HL-60/S4 (cell line): ENCODE measurements around the gene MLYCD.

Experiments
- in situ Hi-C: fragments of 300-500 bp; cut with MboI; formaldehyde crosslinking; loops from 2 replicates; pipeline ENCODE4 v1.14.3; 2022; ENCODE audit warnings: low sequenced_read_pairs

MLYCD gene

DNA sequence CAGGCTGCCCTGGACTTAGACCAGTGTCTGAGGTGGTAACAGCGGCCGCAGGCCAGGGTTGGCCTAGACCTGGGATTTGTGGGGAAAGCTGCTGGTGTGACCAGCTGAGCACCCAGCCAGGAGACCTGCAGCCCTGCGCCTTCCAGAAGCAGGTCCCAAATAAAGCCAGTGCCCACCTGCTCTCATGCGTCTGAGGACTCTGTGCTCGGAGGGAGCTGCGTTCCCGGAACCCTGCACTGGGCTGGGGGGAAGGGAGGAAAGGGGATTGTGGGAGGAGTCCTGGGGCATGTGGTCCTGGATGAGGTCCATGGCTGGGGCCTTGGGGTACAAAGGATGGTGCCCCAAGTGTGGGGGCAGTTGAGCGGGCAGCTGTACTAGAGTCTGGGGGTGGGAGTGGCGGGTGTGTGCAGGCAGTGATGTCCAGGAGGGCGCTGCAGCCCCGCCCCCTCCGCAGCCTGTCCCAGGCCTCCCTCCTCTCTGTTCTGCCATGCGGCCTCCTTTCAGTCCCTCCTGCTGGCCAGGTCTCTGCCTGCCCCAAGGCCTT, 67.3 kb downstream of the MLYCD start:
- in situ Hi-C loops: loop anchor here (25.0 kb wide), 2 partner anchors 221 to 521 kb away; partner anchors contain the start of genes ADAD2 and TAF1C

DNA sequence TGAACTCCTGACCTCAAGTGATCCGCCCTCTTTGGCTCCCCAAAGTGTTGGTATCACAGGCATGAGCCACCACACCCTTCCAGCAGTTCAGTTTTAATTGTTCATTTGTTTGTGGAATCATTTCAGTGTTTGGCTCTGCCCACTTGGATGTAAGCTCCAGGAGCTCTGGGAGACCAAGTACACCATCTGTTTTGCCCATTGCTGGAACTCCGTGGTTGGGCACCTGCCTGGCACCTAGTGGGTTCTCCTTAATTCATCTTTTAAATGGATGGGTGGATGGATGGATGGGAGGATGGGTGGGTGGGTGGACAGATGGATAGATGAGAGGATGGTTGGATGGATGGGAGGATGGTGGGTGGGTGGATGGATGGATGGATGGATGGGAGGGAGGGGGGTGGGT, 68.2 kb downstream of the MLYCD start:
- in situ Hi-C loops: loop anchor here (25.0 kb wide), 2 partner anchors 220 to 520 kb away; partner anchors contain the start of genes ADAD2 and TAF1C

DNA sequence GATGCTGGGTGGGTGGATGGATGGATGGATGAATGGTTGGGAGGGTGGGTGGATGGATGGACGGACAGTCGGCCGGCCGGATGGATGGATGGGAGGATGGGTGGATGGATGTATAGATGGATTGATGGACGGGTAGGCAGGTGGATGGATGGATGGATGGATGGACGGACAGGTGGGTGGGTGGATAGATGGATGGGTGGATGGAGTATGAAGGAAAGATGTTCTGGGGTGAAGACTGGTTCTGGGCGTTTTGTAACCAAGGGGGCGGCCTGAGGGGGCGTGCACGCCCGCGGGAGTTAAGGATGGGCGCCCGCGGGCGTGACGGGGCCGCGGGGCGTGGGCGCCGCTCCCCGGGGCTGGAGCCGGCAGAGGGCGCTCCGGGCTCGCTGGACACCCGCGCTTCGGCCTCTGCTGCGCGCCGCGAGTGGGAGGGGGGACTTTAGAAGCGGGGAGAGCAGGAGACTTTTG, 69.0 kb downstream of the MLYCD start, which contains the start of gene NECAB2:
Gene NECAB2, plus strand, starts transcription at position 407 of the 468 bp plus-strand sequence. CDS start 405 bp downstream, outside the sequence.
- in situ Hi-C loops: loop anchor here (25.0 kb wide), 2 partner anchors 219 to 519 kb away; partner anchors contain the start of genes ADAD2 and TAF1C

DNA sequence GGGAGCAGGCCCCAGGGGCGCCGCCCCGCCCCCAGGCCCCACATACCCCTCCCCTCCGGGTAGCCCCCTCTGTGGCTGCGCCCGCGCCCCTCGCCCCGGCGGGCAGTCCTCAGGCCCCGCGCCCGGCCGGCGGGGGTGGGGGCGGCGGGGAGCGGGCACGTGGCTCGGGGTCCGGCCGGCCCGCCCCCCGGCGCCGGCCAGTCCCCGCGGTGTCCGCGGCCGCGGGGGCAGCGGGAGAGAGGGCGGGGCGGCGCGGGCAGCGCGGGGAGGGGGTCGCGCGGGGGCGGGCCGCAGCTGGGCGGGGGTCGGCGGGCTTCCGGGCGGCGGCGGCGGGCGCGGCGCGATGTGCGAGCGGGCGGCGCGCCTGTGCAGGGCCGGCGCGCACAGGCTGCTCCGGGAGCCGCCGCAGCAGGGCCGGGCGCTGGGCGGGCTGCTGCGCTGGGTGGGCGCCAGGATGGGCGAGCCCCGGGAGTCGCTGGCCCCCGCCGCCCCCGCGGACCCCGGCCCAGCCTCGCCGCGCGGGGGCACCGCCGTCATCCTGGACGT, 69.5 kb downstream of the MLYCD start:
- in situ Hi-C loops: loop anchor here (25.0 kb wide), 2 partner anchors 219 to 519 kb away; partner anchors contain the start of genes ADAD2 and TAF1C

DNA sequence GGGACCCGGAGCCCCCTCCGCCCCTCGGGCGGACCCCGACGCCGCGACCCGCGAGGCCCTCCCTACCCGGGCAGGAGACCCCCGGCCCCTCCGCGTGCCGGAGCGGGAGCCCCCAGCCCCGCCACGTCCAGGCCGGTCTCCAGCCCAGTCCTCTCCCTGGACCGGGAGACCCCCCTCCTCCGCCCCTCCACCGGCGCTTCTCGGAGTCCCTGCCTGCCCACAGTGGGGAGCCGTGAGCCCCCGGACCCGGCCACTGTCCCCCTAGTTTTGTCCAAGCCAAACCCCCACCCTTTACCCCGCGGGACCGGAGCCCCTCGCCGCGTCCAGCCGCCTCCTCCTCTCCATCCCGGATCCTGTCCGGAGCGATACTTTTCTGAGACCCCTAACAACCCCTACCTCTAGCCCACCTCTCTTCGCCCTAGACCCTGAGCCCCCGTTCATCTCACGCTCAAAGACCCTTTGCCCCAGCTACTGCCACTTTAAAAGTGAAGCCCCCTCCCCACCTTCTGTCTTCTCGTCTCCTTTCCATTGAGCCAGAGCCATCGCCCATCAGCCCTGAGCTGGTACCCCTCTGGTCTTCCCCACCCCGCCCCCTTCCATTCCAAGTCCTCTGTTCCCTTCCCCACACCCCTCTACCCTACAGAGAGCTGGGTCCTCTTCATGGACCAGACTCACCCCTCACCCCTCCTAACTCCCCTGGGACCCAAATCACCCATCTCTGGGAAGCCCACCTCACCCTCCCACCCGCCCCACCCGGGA, 70.2 kb downstream of the MLYCD start:
- in situ Hi-C loops: loop anchor here (25.0 kb wide), 2 partner anchors 218 to 518 kb away; partner anchors contain the start of genes ADAD2 and TAF1C

DNA sequence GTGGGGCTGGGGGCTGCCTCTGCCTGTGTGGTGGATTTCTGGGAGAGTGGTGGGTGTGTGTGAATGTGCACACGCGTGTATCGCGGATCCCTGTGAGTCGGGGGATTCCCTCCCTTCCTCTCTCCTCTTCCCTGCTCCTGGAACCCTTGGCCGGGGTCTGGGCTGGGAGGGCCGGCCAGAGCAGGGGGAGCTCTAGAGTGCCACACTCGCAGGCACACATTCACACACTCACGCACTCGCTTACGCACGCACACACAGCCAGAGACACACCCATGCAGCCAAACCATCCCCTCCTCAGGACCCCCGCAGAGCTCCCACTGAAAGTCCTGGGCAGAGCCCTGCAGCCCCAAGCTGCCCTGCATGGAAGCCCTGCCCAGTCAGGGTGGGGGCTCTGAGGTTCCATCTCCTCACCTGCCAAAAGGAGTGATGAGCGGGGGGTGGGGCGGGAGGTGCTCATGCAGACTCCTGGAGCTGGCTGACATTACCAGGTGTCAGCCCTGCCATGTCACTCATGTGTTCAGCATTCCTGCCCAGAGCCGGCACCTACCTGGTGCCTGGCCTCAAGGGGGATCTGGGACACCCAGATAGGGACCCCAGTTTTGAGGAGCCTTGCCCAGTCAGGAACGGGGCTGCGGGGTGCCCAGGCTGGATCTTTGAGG, 71.0 kb downstream of the MLYCD start:
- in situ Hi-C loops: loop anchor here (25.0 kb wide), 2 partner anchors 217 to 517 kb away; partner anchors contain the start of genes ADAD2 and TAF1C

DNA sequence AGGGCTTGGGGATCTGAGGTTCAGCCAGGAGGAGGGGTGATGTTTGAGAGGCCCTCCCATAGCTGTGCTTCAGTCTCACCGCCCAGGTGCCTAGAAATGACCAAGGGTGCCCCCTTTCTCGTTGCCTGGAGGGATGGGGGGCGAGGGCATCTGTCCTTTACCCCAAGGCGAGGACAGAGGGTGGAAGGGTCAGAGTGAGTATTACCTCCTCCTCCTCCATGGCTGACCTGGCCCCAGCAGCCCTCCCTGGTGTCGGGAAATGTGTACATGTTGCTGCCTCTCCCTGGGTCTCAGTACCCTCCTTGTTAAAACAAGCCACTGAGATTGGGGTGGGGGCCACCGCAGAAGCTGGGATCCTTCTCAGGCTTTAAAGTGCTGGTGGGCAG, 71.5 kb downstream of the MLYCD start:
- in situ Hi-C loops: loop anchor here (25.0 kb wide), 2 partner anchors 217 to 517 kb away; partner anchors contain the start of genes ADAD2 and TAF1C

DNA sequence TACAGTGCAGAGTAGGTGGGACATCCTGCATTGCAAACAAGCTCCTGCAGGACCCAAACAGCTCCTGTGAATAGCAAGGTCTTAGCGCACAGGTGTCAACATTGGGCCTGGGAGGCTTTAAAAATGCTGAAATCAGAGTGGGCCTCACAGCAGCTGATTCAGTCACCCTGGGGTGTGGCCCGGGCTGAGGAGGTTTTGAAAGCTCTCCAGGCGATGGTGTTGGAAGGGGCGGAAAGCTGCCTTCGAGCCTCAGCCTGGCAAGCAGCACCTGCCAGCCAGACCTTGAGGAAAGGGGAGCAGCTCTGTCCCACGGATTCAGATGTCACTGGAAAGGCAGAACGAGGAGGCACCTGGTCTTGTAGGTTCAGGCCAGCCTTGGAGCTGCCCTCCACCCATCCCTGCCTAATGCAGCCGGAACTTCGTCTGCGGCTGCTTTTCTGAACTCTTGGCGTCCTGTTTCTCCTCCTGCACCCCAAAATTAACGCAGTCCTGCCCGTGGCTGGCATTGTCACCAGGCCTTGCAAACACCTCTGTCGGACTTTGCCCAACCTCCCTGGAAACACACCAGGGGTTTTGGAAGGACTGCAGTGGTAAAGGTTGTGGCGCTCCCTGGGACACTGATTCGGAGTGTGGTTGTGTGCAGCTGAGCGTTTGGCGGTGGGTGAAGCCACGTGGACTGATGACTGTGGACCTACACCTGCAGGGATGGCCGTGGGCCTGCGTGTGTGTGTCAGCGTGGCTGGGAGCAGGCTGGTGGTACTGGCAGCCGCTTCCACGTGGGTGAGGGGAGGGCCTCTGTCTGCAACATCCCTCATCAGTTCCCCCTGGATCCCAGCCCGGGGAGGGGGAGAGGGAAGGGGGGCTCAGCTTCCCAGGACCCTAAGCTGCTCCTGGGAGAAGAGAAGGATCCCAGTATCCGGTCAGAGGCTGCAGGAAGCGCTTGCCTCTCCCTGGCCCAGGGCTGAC, 72.5 kb downstream of the MLYCD start:
- in situ Hi-C loops: loop anchor here (25.0 kb wide), 2 partner anchors 216 to 516 kb away; partner anchors contain the start of genes ADAD2 and TAF1C

DNA sequence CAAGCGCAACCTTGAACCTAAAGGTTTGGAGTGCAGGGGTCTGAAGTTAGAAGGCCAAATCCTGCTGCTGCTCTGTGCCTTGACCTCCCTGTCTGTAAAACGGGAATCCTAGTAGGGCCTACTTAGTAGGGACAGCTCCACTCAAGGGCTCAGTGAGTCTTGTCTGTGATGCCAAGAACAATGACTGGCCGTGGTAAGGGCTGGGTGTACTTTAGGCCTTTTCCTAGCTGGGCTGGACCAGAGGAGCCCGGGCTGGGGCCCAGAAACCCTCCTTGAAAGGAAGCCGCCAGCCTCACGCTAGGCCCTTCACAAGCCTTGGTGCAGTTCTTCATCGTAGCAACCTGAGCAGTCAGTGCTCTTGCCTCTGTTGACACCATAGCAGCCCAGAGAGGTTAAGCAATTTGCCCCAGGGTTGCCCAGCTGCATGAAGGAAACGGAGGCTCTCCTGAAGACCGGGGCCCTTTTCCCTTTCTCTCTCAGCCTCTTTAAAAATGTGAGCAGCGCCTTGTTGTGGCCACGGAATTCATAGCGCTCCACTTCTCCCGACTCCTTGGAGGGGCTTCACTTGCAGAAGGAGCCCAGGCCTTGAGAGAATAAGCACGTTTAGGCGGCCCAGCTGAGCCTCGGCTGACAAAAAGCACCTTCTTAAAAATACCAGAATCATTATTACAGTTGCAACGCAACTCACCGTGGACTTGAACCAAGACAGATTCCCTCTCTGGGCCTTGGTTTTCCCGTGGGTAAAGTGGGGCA, 73.5 kb downstream of the MLYCD start:
- in situ Hi-C loops: loop anchor here (25.0 kb wide), 2 partner anchors 215 to 515 kb away; partner anchors contain the start of genes ADAD2 and TAF1C

DNA sequence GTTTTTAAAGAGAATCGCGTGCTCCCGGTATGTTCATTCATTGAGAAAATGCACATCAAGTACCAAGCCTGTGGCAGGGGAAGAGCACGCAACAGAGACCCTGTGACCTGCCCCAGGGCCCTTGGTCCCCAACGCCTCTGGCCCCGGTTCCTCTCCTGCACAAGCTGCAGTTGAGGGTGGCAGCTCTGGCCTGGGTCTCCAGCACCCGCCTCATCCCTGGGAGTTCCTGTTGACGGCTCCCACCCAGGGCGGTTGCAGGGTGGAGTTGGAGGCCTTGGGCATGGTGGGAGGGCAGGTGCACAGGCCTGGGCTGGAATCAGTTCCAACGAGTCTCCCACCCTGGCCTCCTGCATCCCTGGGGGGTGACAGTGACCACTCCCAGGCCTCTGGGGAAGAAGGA, 74.2 kb downstream of the MLYCD start:
- in situ Hi-C loops: loop anchor here (25.0 kb wide), 2 partner anchors 214 to 514 kb away; partner anchors contain the start of genes ADAD2 and TAF1C

DNA sequence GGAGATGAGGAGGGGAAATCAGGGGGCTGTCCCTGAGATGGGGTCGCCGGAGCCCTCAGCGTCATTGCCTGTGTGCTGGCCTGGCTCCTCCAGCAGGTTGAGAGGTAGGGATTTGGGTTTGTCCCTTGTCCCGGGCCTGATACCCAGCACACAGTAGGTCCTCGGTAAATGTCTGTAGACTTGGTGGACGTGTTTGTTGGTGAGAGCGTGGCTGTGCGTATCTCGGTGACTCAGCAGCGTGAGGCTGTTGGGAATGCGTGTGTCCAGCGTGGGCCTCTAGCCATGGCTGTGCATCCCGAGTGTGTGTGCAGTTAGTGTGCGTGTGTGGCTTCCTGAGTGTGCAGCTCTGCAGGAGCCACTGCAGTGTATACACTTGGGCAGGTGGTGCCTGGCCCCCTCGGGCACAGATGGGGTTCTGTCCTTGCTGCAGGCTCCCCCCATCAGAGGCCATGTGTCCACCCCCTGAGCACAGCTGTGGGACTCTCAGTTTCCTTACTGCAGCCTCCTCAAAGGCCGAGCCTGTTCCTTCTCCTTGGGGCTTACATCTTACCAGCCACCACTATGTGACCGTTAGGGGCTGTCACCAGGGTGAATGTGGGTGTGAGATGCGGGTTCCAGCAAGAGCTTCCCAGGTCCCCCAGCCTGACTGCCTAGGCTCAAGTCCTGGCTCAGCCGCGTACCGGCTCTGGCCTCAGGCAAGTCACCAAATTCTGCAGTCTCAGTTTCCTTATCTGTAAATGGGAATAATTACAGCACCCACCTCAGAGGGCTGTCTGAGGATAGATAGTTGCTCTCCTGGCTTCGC, 74.9 kb downstream of the MLYCD start:
- in situ Hi-C loops: loop anchor here (25.0 kb wide), 2 partner anchors 214 to 514 kb away; partner anchors contain the start of genes ADAD2 and TAF1C

DNA sequence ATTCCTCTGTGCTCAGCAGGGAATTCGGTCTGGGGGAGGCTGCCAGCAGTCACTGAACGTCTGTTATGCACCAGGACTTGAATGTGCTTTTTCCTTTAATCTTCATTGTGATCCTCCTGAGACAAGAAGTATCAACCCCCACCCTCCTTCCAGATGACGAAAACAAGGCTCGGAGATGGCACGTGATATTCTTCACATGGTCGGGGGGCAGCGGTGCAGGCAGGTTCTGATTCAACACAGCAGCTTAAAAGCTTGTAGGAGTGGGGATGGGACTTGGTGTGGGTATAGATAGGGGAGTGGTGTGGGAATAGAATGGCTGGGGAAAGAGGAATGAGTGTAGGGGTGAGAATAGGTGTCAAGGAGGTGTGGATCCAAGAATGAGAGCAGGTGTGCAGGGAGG, 75.6 kb downstream of the MLYCD start:
- in situ Hi-C loops: loop anchor here (25.0 kb wide), 2 partner anchors 213 to 513 kb away; partner anchors contain the start of genes ADAD2 and TAF1C

DNA sequence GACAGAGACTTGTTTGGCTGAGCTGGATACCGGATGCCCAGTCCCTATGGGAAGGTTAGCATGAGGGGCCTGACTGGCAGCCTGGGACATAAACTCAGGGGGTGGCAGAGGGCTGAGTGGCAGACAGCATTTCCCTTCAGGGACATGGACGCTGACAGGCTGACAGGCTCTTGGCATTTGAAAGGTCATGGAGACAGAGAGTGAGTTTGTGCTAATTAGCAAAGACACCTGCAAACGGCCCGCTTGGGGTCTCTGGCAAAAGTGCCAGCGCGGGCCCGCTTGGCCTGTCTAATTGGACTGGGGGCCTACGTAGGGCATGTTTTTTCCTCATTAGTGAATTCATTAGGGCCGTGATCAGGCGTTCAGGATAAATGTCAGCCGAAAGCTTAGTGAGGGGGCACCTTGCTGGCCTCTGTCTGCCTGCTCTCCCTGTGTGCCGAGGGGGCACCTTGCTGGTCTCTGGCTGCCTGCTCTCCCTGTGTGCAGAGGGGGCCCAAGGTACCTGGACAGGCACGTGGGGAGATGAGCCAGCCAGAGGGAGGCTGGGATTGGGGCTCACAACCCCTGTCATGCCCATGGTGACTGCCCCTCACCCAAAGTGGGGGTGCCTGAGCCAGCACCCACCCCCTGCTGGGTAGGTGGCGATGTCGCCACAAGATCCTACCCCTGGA, 76.8 kb downstream of the MLYCD start:
- in situ Hi-C loops: no loop called here
